Upper lobe of right lung (tissue), 1 donor: ENCODE results near the gene DHRSX. TPM values are rescaled to one million over a fixed set of nuclear protein-coding genes. Genes with fewer than 3 reads are reported as not detected.
A peak's percentile ranks its signal among the peaks of the same experiment; 100 is the strongest.
"Not testable (repeated sequence)": the region's sequence is repeated elsewhere in the genome, so short reads cannot be mapped to it uniquely, and the experiment has no call there.

Experiments
- ATAC-seq: fragments of 200-7000 bp; cut with Tn5 transposase; one replicate; pipeline ENCODE4 v1.9.1; 2020; ENCODE audit warnings: mild to moderate bottlenecking, moderate library complexity
- DNase-seq: peaks from one replicate; pipeline ENCODE4 v3.0.0-alpha.2; 2020
- H3K27ac ChIP-seq: fragments of 200-600 bp; one replicate; pipeline ENCODE4 v1.8.0; 2022
- H3K27me3 ChIP-seq: fragments of 200-600 bp; one replicate; pipeline ENCODE4 v1.8.0; 2022; ENCODE audit warnings: mild to moderate bottlenecking
- H3K36me3 ChIP-seq: fragments of 200-600 bp; one replicate; pipeline ENCODE4 v1.8.0; 2022
- H3K4me1 ChIP-seq: fragments of 200-600 bp; one replicate; pipeline ENCODE4 v1.8.0; 2022
- H3K4me3 ChIP-seq: fragments of 200-600 bp; one replicate; pipeline ENCODE4 v1.8.0; 2022; ENCODE audit warnings: mild to moderate bottlenecking
- H3K9me3 ChIP-seq: fragments of 200-600 bp; one replicate; pipeline ENCODE4 v1.8.0; 2022
- CTCF ChIP-seq: fragments of 200-600 bp; IDR thresholded peaks from one replicate; pipeline ENCODE4 v1.8.0; 2022; ENCODE audit warnings: antibody characterized with exemption
- intact Hi-C: fragments of 100-400 bp; cut with DNase I; formaldehyde crosslinking; loops from one replicate; pipeline ENCODE4 v1.11.0; 2022
- total RNA-seq: library from RNA; stranded (reverse); fragmentation: NEBNext Ultra II Directional; extraction: Animal tissue kit (Norgen Biotek cat#: 25700); gene quantifications from one replicate; pipeline ENCODE4 v1.2.1, GENCODE V29; 2021
- donor health status: DM: no; HTN: yes; CAD: no; lungs with severe emphysema.

The DHRSX gene
- total RNA-seq, 1 donor from 2014 or later, result 34.8 TPM

- TF ChIP-seq CTCF, result no peak
- H3K9me3 ChIP-seq, result no peaks in the 10 kb centered on the region
- DNase-seq, result no peak
- H3K36me3 ChIP-seq, result no peaks in the 10 kb centered on the region
- intact Hi-C loops, result no loop called here
- H3K4me1 ChIP-seq, result no peaks in the 10 kb centered on the region
- ATAC-seq, result no peak
- H3K27me3 ChIP-seq, result no peaks in the 10 kb centered on the region
- no peak overlapping the region for H3K27ac ChIP-seq
- no peak overlapping the region for H3K4me3 ChIP-seq
Observed at GRCh38 chrX:2458309-2458708, 42.5 kb downstream of the DHRSX start.

DNA sequence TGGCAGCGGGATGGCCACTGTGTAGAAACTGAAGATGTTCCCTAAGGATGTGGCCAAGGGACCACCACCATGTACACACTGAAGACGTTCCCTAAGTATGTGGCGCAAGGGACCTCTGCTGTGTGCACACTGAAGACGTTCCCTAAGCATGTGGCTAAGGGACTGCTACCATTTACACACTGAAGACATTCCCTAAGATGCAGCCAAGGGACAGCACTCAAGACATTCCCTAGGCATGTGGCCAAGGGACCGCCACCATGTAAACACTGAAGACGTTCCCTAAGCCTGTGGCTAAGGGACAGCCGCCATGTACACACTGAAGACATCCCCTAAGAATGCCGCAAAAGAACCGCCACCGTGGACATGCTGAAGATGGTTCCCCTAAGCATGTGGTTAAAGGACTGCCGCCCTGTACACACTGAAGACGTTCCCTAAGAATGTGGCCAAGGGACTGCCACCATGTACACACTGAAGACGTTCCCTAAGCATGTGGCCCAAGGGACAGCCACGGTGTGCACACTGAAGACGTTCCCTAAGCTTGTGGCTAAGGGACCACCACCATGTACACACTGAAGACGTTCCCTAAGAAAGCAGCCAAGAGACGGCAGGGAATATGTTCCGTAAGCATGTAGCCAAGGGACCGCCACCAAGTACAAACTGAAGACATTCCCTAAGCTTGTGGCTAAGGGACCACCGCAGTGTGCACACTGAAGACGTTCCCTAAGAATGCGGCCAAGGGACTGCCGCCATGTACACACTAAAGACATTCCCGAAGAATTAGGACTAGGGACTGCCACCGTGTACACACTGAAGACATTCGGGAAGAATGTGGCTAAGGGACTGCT is 43.3 kb downstream of the DHRSX start:
- intact Hi-C loops, result no loop called here

GRCh38 chrX:2456091-2456490 is 44.7 kb downstream of the DHRSX start:
- H3K9me3 ChIP-seq, intact Hi-C loops, H3K36me3 ChIP-seq, ATAC-seq, DNase-seq, H3K4me3 ChIP-seq, H3K27ac ChIP-seq, H3K4me1 ChIP-seq, H3K27me3 ChIP-seq: not testable (repeated sequence)

More for the DNA sequence above, 43.3 kb downstream of the DHRSX start:
- ATAC-seq (no peak), DNase-seq (no peak)
- no peak for TF ChIP-seq CTCF
- no peak overlapping the region for H3K27ac ChIP-seq
- no peaks in the 10 kb centered on the region for H3K27me3 ChIP-seq
- H3K4me1 ChIP-seq, result no peaks in the 10 kb centered on the region
- H3K9me3 ChIP-seq, result no peaks in the 10 kb centered on the region
- no peak overlapping the region for H3K4me3 ChIP-seq
- no peaks in the 10 kb centered on the region for H3K36me3 ChIP-seq

DNA sequence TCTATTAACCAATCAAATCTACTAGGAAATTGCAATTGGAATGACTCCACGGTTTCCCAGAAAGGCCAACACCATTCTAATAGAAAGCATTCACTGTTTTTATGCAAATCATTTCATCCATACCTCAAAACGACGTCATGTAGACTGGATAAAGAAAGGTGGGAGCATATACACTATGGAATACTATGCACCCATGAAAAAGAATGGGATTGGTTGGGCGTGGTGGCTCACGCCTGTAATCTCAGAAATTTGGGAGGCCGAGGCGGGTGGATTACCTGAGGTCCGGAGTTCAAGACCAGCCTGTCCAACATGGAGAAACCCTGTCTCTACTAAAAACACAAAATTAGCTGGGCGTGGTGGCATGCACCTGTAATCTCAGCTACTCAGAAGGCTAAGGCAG is 46.2 kb downstream of the DHRSX start:
- H3K9me3 ChIP-seq, H3K4me1 ChIP-seq, DNase-seq, ATAC-seq, H3K27me3 ChIP-seq, intact Hi-C loops, H3K36me3 ChIP-seq, H3K4me3 ChIP-seq, H3K27ac ChIP-seq: not testable (repeated sequence)

GRCh38 chrX:2452799-2453198 is 48.0 kb downstream of the DHRSX start:
- DNase-seq (no peak), ATAC-seq (no peak)
- intact Hi-C loops, result no loop called here
- Histone ChIP-seq H3K27ac (no peak overlapping the region), H3K36me3 (no peaks in the 10 kb centered on the region), H3K9me3 (no peaks in the 10 kb centered on the region), H3K4me1 (no peaks in the 10 kb centered on the region), H3K27me3 (no peaks in the 10 kb centered on the region), H3K4me3 (no peak overlapping the region)
- TF ChIP-seq CTCF, result no peak

GRCh38 chrX:2452317-2452784 is 48.4 kb downstream of the DHRSX start:
- no peaks in the 10 kb centered on the region for H3K27me3 ChIP-seq
- TF ChIP-seq CTCF, result no peak
- peak; percentile 20 for DNase-seq

More at GRCh38 chrX:2452317-2452784, 48.4 kb downstream of the DHRSX start:
- intact Hi-C loops, result no loop called here
- Histone ChIP-seq H3K4me3 (no peak overlapping the region), H3K4me1 (no peaks in the 10 kb centered on the region), H3K9me3 (no peaks in the 10 kb centered on the region), H3K27ac (no peak overlapping the region), H3K36me3 (no peaks in the 10 kb centered on the region)
- no peak for ATAC-seq
